GM19467 (cell line): ENCODE results near the gene ZNF358.

Experiments
- ATAC-seq: cut with Tn5 transposase; IDR thresholded peaks from one replicate; pipeline ENCODE4 v1.9.1; 2021; ENCODE audit warnings: mild to moderate bottlenecking, moderate library complexity; ENCODE audit not compliant: unreplicated experiment

ZNF358 gene

DNA sequence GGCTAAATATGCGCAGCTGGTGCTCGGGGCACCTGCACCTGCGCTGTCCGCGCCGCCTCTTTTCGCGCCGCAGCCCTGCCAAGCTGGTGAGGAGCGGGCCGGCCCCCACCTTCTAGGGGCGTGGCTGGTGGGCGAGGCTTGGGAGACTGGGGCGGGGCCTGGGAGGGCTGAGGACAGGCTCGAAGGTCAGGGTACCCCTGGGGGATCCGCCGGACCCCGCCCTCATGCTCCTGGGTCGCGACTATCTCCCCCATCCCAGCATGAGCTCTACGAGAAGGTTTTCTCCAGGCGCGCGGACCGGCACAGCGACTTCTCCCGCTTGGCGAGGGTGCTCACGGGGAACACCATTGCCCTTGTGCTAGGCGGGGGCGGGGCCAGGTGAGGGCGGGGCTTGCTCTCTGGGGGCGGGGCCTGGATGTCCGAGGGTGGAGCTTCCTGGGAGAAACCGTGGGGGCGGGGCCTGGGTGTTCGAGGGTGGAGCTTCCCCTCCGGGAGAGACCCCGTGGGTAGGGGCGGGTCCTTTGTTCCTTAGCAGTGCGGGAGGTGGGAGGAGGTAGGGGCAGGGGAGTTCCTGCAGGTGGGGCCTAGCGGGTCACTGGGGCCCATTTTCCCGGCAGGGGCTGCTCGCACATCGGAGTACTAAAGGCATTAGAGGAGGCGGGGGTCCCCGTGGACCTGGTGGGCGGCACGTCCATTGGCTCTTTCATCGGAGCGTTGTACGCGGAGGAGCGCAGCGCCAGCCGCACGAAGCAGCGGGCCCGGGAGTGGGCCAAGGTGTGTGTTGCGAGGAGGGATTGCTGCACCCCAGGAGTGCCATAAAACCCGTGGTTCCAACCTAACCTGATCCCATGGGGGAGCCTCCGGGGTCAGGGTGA, 39.3 kb downstream of the ZNF358 start:
- ATAC-seq, result no peak

DNA sequence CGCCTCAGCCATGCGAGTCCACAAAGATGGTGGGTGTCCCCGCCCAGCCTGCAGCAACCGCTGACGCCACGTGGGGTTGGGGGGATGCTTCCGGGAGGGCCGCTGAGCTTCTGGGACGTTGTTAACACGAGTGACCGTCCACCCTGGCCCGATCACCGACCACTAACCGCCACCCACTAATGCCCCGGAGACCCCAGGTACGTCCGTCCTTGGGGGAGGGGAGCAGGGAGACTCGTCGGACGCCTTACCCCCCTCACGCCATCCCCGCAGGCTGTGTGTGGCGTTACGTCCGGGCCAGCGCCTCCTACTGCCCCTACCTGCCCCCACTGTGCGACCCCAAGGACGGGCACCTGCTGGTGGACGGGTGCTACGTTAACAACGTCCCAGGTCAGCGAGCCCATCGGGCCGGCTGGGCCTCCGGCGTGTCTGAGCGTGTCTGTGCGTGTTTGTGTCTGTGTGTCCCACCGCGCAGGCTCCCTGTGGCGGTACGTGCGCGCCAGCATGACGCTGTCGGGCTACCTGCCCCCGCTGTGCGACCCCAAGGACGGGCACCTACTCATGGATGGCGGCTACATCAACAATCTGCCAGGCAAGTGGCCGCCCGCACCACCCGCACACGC, 40.9 kb downstream of the ZNF358 start:
- ATAC-seq, result no peak

DNA sequence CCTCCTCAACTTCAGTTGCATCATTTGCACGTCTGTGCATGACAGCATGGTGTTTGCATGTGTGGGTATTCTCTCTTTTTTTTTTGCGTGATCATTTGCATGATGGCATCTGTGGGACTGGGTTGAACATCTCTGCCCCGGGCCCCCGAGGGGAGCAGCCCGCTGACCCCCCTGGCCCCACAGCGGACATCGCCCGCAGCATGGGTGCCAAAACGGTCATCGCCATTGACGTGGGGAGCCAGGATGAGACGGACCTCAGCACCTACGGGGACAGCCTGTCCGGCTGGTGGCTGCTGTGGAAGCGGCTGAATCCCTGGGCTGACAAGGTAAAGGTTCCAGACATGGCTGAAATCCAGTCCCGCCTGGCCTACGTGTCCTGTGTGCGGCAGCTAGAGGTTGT, 42.8 kb downstream of the ZNF358 start:
- no peak for ATAC-seq

DNA sequence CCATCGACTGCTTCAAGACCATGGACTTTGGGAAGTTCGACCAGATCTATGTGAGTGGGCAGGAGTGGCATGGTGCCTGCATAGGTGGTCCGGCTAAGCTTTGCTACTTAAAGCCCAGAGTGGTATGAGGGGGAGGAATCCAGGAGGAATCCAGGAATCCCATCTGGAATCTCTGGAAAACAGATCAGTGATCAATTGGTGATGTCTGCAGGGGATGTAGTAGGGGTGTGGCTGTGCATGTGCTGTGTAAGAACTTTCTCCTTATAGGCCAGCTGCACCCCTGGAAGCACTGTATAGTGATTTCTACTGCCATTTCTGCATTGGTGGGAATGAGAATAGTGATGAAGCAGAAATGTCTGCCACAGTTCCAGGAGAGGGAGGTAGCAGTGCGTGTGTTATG, 43.2 kb downstream of the ZNF358 start:
- no peak for ATAC-seq

DNA sequence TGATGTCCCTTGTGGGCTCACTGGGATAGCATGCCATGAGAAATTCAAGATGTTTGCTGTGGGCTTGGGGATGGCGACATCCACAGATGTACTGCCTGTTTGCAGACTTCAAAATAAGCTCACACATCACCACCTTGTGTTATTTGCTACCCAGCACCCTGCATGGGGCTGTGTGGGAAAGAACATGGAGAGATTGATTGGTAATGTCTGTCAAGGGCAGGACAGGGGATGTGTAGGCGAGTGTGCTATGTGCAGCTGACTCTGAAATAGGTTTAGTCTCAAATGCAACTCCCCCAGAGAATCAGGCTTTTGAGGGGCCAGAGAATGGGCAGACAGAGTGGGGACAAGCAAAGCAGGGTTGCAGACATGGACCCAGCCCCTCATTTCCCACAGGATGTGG, 44.4 kb downstream of the ZNF358 start:
- ATAC-seq, result no peak

DNA sequence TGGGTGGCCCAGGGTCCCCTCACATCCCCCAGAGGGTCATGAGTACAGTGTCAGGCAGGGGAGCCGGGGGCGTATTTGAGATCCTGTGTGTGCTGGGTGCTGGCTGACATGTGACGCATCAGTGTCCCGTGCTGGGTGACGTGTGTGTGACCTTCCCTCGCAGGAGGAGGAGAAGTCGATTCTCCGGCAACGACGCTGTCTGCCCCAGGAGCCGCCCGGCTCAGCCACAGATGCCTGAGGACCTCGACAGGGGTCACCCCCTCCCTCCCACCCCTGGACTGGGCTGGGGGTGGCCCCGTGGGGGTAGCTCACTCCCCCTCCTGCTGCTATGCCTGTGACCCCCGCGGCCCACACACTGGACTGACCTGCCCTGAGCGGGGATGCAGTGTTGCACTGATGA, 45.4 kb downstream of the ZNF358 start:
- no peak for ATAC-seq

DNA sequence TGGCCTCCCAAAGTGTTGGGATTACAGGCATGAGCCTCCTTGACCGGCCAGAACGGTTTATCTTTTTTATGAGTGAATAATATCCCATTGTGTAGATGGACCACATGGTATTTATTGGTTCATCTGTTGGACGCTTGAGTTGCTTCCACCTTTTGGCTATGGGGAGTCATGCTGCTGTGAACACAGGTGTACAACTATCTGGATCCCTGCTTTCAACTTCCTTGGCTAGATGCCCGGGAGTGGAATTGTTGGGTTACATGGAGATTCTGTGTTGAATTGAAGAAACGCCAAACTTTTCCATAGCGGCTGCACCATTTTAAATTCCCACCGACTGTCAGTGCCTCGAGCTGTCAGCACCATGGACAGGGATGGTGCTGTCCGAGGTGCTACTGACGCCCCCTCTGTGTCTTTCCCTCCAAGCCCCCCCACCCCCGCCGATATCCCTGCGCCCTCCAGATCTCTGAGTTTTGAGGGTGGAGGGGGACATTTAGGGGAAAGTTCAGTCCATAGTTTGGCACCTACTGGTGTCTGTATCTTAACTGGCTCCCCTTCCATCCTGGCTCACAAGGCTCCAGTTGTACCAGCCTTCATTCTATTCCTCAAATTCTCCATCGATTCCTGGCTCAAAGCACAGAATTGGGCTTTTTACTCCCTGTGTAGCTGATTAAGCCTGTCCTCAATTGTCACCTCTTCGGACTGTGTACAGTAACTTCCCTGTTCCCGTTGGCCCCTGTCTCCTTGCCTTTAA, 46.9 kb downstream of the ZNF358 start:
- no peak for ATAC-seq

DNA sequence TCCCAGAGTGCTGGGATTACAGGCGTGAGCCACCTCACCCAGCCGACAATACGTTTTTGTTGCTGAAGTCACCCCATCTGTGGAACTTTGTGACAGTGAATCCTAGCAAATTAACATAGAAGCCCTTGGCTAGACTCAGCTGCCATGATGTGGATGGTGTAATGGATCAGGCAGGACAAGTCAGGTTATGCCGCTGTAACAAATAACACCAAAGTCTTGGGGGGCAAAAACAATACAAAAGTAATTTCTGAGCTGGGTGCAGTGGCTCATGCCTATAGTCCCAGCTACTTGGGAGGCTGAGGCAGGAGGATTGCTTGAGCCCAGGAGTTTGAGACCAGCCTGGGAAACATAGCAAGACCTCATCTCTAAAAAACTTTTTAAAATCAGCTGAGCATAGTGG, 49.0 kb downstream of the ZNF358 start:
- no peak for ATAC-seq

DNA sequence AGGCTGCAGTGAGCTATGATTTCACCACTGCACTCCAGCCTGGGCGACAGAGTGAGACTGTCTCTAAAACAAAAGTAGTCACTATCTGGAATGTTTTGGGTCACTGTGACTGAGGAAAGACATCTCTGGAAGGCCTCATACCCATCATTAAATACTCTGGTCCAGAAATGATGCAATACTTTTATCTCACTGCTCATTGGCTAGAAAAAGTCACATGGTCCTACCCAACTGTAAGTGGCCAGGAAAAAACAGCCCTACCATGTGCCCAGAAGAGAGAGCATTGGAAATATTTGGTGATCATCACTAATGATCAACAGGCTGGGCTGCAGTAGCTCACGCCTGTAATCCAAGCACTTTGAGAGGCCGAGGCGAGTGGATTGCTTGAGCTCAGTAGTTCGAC, 49.4 kb downstream of the ZNF358 start:
- no peak for ATAC-seq
